SK-N-SH treated with all-trans-retinoic acid at 6 μM for 48 hours (cell line): ENCODE measurements around the gene NUP210L.
"Not testable (repeated sequence)": the region's sequence is repeated elsewhere in the genome, so short reads cannot be mapped to it uniquely, and the experiment has no call there.

Experiments used
- ATAC-seq: fragments of 200-7000 bp; cut with Tn5 transposase; 3 replicates; pipeline ENCODE4 v1.9.1; 2020; ENCODE audit warnings: mild to moderate bottlenecking, moderate library complexity
- ARNTL ChIP-seq: fragments of 450-650 bp; formaldehyde crosslinking; IDR thresholded peaks from 2 replicates; pipeline ENCODE4 v1.5.0; 2020; ENCODE audit warnings: low read depth, mild to moderate bottlenecking, moderate library complexity, borderline replicate concordance
- BACH2 ChIP-seq: fragments of 250-450 bp; sonication (Bioruptor Pico); IDR thresholded peaks from 2 replicates; pipeline ENCODE4 v1.9.0; 2021; ENCODE audit warnings: mild to moderate bottlenecking, borderline replicate concordance
- CSDC2 ChIP-seq: fragments of 250-450 bp; sonication (Bioruptor Pico); IDR thresholded peaks from 2 replicates; pipeline ENCODE4 v1.5.0; 2020; ENCODE audit warnings: mild to moderate bottlenecking, moderate library complexity
- CSRNP3 ChIP-seq: fragments of 250-450 bp; sonication (Bioruptor Pico); IDR thresholded peaks from 2 replicates; pipeline ENCODE4 v1.5.1; 2021; ENCODE audit warnings: mild to moderate bottlenecking, moderate library complexity
- ESRRG ChIP-seq: fragments of 250-450 bp; sonication (Bioruptor Pico); IDR thresholded peaks from 2 replicates; pipeline ENCODE4 v1.6.1; 2021; ENCODE audit warnings: mild to moderate bottlenecking
- GLIS3 ChIP-seq: fragments of 250-450 bp; sonication (Bioruptor Pico); IDR thresholded peaks from 2 replicates; pipeline ENCODE4 v1.5.0; 2020; ENCODE audit warnings: mild to moderate bottlenecking, moderate library complexity
- ISL1 ChIP-seq: fragments of 250-450 bp; sonication (Bioruptor Pico); IDR thresholded peaks from 2 replicates; pipeline ENCODE4 v2.1.2; 2022; ENCODE audit warnings: mild to moderate bottlenecking, moderate library complexity
- PATZ1 ChIP-seq: fragments of 250-450 bp; sonication (Bioruptor Pico); IDR thresholded peaks from 2 replicates; pipeline ENCODE4 v1.8.0; 2020; ENCODE audit warnings: mild to moderate bottlenecking, moderate library complexity, borderline replicate concordance
- POU6F1 ChIP-seq: fragments of 250-450 bp; sonication (Bioruptor Pico); IDR thresholded peaks from 2 replicates; pipeline ENCODE4 v1.8.0; 2021; ENCODE audit warnings: low read depth, mild to moderate bottlenecking, moderate library complexity, borderline replicate concordance
- PPARA ChIP-seq: fragments of 250-450 bp; sonication (Bioruptor Pico); IDR thresholded peaks from 2 replicates; pipeline ENCODE4 v1.5.0; 2020; ENCODE audit warnings: mild to moderate bottlenecking, borderline replicate concordance
- TCF4 ChIP-seq: fragments of 250-450 bp; sonication (Bioruptor Pico); IDR thresholded peaks from 2 replicates; pipeline ENCODE4 v1.8.0; 2021; ENCODE audit warnings: mild to moderate bottlenecking, moderate library complexity, borderline replicate concordance
- TSHZ2 ChIP-seq: fragments of 250-450 bp; sonication (Bioruptor Pico); IDR thresholded peaks from 2 replicates; pipeline ENCODE4 v1.5.0; 2020; ENCODE audit warnings: mild to moderate bottlenecking, moderate library complexity
- ZC3H10 ChIP-seq: fragments of 250-450 bp; sonication (Bioruptor Pico); IDR thresholded peaks from 2 replicates; pipeline ENCODE4 v1.5.1; 2021; ENCODE audit warnings: mild to moderate bottlenecking, moderate library complexity
- ZFP3 ChIP-seq: fragments of 250-450 bp; sonication (Bioruptor Pico); IDR thresholded peaks from 2 replicates; pipeline ENCODE4 v1.5.0; 2020; ENCODE audit warnings: mild to moderate bottlenecking, moderate library complexity
- ZFP30 ChIP-seq: fragments of 450-650 bp; formaldehyde crosslinking; IDR thresholded peaks from 2 replicates; pipeline ENCODE4 v1.5.0; 2022; ENCODE audit warnings: mild to moderate bottlenecking, moderate library complexity
- ZNF565 ChIP-seq: fragments of 450-650 bp; formaldehyde crosslinking; conservative IDR thresholded peaks from 2 replicates; pipeline ENCODE4 v1.5.0; 2020; ENCODE audit warnings: low read depth, mild to moderate bottlenecking, moderate library complexity
- ZNF70 ChIP-seq: fragments of 450-650 bp; formaldehyde crosslinking; IDR thresholded peaks from 2 replicates; pipeline ENCODE4 v1.5.0; 2020; ENCODE audit warnings: mild to moderate bottlenecking, moderate library complexity

Gene NUP210L

GRCh38 chr1:154000420-154000819 lies 154.5 kb downstream of the NUP210L start:
- ATAC-seq, result no peak

GRCh38 chr1:153996882-153997281 lies 158.0 kb downstream of the NUP210L start:
- not testable (repeated sequence) for ATAC-seq

More at GRCh38 chr1:154000420-154000819, 154.5 kb downstream of the NUP210L start:
- no peak for TF ChIP-seq PPARA
- no peak for TF ChIP-seq GLIS3
- TF ChIP-seq CSDC2 (CRISPR knock-in tag), result no peak
- TF ChIP-seq ISL1, result no peak
- TF ChIP-seq TSHZ2 (CRISPR knock-in tag), result no peak
- no peak for TF ChIP-seq ARNTL (CRISPR knock-in tag)
- no peak for TF ChIP-seq ZFP3 (CRISPR knock-in tag)

GRCh38 chr1:153995640-153996039 lies 159.2 kb downstream of the NUP210L start:
- TF ChIP-seq TCF4 (no peak), ARNTL (CRISPR knock-in tag) (no peak), PPARA (no peak), BACH2 (no peak)
- ATAC-seq, result no peak

- no peak for TF ChIP-seq PPARA
- no peak for TF ChIP-seq POU6F1 (CRISPR knock-in tag)
- TF ChIP-seq CSDC2 (CRISPR knock-in tag), result no peak
- no peak for TF ChIP-seq PATZ1 (CRISPR knock-in tag)
- no peak for TF ChIP-seq ESRRG (CRISPR knock-in tag)
- TF ChIP-seq ZNF565 (CRISPR knock-in tag), result no peak
- TF ChIP-seq BACH2, result no peak
- TF ChIP-seq GLIS3, result no peak
- no peak for TF ChIP-seq ISL1
- TF ChIP-seq ZNF70, result no peak
- TF ChIP-seq ZC3H10 (CRISPR knock-in tag), result no peak
- no peak for TF ChIP-seq CSRNP3 (CRISPR knock-in tag)
- no peak for TF ChIP-seq TSHZ2 (CRISPR knock-in tag)
- no peak for TF ChIP-seq ZFP3 (CRISPR knock-in tag)
- no peak for ATAC-seq
Measured at GRCh38 chr1:153995202-153995601, 159.7 kb downstream of the NUP210L start.

- TF ChIP-seq PPARA (no peak), ZC3H10 (CRISPR knock-in tag) (no peak), ZFP30 (CRISPR knock-in tag) (no peak), CSRNP3 (CRISPR knock-in tag) (no peak)
- ATAC-seq, result no peak
Measured at GRCh38 chr1:153991806-153992205, 163.1 kb downstream of the NUP210L start.
